BLaER1 (cell line): ENCODE measurements around the gene ASXL1.

Experiments
- H3K27ac ChIP-seq: shearing (Covaris generic); formaldehyde crosslinking; 2 replicates; pipeline ENCODE4 v1.8.1; 2022
- H3K27me3 ChIP-seq: shearing (Covaris generic); formaldehyde crosslinking; 2 replicates; pipeline ENCODE4 v1.8.1; 2022
- H3K36me3 ChIP-seq: shearing (Covaris generic); formaldehyde crosslinking; 2 replicates; pipeline ENCODE4 v1.8.1; 2022
- H3K4me1 ChIP-seq: shearing (Covaris generic); formaldehyde crosslinking; 2 replicates; pipeline ENCODE4 v1.8.1; 2022
- H3K4me2 ChIP-seq: shearing (Covaris generic); formaldehyde crosslinking; 2 replicates; pipeline ENCODE4 v1.8.1; 2022
- H3K4me3 ChIP-seq: shearing (Covaris generic); formaldehyde crosslinking; 2 replicates; pipeline ENCODE4 v1.8.1; 2022
- H3K9ac ChIP-seq: shearing (Covaris generic); formaldehyde crosslinking; 2 replicates; pipeline ENCODE4 v1.8.1; 2022
- H3K9me3 ChIP-seq: shearing (Covaris generic); formaldehyde crosslinking; 2 replicates; pipeline ENCODE4 v1.8.1; 2022
- H4K20me1 ChIP-seq: shearing (Covaris generic); formaldehyde crosslinking; 2 replicates; pipeline ENCODE4 v1.8.1; 2022
- Cebpa-rat ChIP-seq: shearing (Covaris generic); IDR thresholded peaks from 2 replicates; pipeline ENCODE4 v1.8.1; 2022

ASXL1 gene

DNA sequence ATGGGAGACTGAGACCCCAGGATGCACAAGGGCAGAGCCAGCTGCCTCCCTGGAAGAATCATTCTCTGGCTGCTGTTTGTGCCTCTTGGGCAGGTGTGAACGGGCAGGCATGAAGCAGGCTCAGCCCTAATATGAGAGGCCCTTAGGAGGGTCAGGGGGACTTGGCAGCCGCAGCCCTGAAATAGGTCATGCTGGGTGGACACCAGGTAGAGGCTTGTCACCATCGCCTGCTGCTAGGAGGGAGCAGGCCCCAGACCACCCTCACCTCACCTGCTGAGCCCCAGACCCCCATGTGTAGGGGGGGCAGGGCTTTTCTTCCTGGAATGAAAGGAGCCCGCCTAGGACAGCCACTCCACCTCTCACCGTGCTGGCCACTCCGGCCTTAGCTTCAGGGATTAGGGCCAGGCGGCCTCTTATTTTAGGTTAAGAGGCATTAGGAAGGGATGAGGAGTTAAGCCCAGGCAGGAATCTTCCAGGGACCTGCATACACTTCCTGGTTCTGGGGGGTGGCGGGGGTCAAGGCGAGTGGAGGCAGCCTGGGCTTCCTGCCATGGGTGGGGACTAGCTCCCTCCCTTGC, 92.4 kb downstream of the ASXL1 start:
- Histone ChIP-seq H3K9ac (no peak overlapping the region), H3K27me3 (no peaks in the 10 kb centered on the region), H4K20me1 (peaks cover 100% of the 10 kb centered on the region), H3K9me3 (no peaks in the 10 kb centered on the region), H3K4me1 (peaks cover 100% of the 10 kb centered on the region), H3K27ac (no peak overlapping the region; the same call in 1 of the 2 replicates), H3K4me3 (no peak overlapping the region), H3K4me2 (peak overlapping the region; percentile 29; the same call in 1 of the 2 replicates), H3K36me3 (peaks cover 94% of the 10 kb centered on the region)
- no peak for TF ChIP-seq Cebpa-rat

DNA sequence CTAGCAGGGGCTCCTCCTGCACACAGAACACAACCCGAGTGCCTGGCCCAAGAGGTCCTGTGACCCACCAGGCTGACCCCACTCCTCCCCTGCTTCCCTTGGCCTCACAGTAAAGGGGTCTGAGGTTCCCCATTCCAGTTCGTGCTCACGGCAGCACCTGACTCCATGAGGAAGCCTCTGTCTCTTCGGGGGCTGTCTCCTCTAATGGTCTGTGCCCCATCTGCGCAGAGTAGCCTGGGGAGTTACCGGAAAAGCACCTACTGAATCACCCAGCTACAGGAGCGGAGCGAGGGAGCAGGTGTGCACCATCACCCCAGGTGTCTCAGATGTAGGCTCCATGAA, 93.2 kb downstream of the ASXL1 start:
- H3K4me1 ChIP-seq = peaks cover 100% of the 10 kb centered on the region
- H3K9ac ChIP-seq = no peak overlapping the region
- H4K20me1 ChIP-seq = peaks cover 100% of the 10 kb centered on the region
- H3K36me3 ChIP-seq = peaks cover 97% of the 10 kb centered on the region
- H3K27me3 ChIP-seq = no peaks in the 10 kb centered on the region
- no peak for TF ChIP-seq Cebpa-rat
- no peak overlapping the region for H3K4me3 ChIP-seq
- H3K4me2 ChIP-seq = peak overlapping the region; percentile 89
- no peaks in the 10 kb centered on the region for H3K9me3 ChIP-seq
- H3K27ac ChIP-seq = no peak overlapping the region

DNA sequence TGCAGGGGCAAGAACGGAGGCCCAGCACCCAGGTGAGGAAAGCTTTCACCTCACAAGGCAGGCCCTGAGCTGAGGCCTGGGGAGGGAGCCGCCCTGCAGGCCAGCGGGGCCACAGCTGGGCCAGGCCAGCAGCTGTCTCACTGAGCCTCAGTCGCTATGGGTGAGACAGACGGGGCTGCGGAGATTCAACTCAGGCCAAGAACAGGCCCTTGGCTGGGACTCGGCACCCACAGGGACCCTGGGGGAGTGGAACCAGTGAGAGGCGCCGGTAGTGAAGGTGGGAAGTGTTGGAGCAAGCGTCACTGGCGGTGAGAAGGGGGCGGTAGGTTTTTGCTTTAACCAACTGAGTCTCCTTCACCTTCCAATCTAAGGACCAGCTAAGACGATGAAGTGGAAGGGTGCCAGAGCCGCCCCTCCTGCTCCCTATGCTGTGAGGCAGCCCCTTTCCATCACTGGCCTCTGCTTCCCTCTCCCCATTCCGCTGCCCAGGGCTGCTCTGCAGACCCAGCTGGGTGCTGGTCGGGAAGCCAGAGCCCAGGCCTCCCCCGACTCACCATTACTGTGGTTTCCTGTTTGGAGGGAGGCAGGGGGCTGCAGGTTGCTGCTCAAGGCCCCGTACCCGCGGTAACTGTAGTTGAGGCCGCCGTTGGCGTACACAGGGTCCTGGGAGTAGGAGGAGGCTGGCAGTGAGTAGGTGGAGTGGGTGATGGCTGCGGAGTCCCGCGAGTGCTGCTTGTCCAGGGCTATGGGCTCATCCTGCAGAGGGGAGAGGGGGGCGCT, 93.7 kb downstream of the ASXL1 start:
- Histone ChIP-seq H3K9ac (no peak overlapping the region), H3K36me3 (peaks cover 94% of the 10 kb centered on the region), H3K9me3 (no peaks in the 10 kb centered on the region), H3K27ac (peak overlapping the region; percentile 48; the same call in 1 of the 2 replicates), H3K4me1 (peaks cover 100% of the 10 kb centered on the region), H4K20me1 (peaks cover 100% of the 10 kb centered on the region), H3K4me3 (peak overlapping the region; percentile 10; the same call in 1 of the 2 replicates), H3K4me2 (peak overlapping the region; percentile 89), H3K27me3 (no peaks in the 10 kb centered on the region)
- TF ChIP-seq Cebpa-rat = no peak

DNA sequence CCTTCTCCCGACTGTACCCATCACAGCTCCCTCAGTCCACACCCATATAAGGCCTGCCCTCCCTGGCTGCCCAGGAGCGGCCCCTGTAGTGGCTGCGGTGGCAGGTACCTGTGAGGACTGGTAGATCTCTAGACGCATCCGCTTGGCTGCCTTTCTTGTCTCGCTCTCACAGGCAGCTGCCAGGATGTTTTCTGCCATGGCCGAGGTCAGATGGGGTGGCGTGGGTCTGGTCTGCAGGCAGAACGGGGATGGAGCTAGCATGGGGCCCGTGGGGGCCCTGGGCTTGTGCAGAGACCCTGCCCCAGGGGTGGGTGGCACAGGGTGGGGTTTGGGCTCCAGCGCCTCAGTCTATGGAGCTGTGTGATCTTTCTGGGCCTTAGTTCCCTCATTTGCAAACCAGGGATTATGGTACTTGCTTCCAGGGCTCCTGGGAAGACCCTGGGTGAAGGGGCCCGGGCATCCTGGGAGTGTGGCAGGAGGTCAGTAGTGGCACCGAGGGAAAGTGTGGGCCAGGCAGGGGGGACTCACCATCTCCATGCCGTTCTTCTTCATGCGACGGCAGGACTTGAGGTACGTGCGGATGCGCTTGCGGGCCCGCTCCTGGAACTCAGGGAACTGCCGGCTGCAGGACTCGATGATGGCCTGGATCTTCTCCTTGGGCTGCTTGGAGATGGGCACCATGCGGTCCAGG, 94.8 kb downstream of the ASXL1 start:
- H3K27ac ChIP-seq = 0 out of 2 replicates have a peak overlapping the region, but pooled peaks have one; percentile 48
- H3K4me3 ChIP-seq = peak overlapping the region; percentile 10; the same call in 1 of the 2 replicates
- no peak overlapping the region; the same call in 1 of the 2 replicates for H3K9ac ChIP-seq
- H3K9me3 ChIP-seq = no peaks in the 10 kb centered on the region
- no peak for TF ChIP-seq Cebpa-rat
- H4K20me1 ChIP-seq = peaks cover 100% of the 10 kb centered on the region
- H3K4me2 ChIP-seq = peak overlapping the region; percentile 89
- peaks cover 100% of the 10 kb centered on the region for H3K4me1 ChIP-seq
- peaks cover 84% of the 10 kb centered on the region for H3K36me3 ChIP-seq
- H3K27me3 ChIP-seq = no peaks in the 10 kb centered on the region

DNA sequence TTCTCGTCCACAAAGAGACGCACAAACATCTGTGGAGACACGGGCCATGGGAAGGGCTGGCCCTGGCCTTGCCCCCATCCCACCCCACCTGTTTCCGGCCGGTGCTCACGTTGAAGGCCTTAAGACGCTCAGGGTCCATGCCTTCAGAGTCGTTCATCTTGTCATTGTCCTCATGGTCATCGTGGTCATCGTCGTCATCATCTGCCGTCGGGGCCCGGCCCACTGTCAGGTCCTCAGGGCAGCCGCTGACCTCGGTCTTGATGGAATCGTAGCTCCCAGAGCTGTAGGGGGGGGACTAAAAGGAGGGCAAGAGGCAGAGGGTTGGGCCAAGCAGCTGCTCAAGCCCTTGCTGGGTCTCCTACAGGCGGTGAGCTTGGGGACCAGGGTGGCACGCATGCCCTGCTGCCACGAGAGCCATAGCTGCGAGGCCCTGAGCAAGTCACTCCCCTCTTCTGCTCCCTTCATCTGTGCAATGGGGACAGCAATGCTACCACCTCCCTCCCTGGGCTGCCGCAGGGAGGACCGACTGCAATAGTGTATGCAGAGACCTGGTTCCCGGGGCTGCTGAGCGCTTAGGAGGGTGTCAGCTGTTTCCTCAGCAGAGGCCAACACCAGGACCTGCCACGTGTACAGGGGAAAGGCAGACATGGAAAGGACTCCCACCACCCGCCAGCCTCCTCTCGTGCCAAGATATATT, 95.5 kb downstream of the ASXL1 start:
- H4K20me1 ChIP-seq = peaks cover 100% of the 10 kb centered on the region
- no peak for TF ChIP-seq Cebpa-rat
- no peak overlapping the region; the same call in 1 of the 2 replicates for H3K9ac ChIP-seq
- no peak overlapping the region for H3K27ac ChIP-seq
- peak overlapping the region; percentile 89 for H3K4me2 ChIP-seq
- H3K9me3 ChIP-seq = no peaks in the 10 kb centered on the region
- peaks cover 82% of the 10 kb centered on the region for H3K36me3 ChIP-seq
- H3K4me1 ChIP-seq = peaks cover 100% of the 10 kb centered on the region
- H3K4me3 ChIP-seq = no peak overlapping the region
- H3K27me3 ChIP-seq = no peaks in the 10 kb centered on the region

DNA sequence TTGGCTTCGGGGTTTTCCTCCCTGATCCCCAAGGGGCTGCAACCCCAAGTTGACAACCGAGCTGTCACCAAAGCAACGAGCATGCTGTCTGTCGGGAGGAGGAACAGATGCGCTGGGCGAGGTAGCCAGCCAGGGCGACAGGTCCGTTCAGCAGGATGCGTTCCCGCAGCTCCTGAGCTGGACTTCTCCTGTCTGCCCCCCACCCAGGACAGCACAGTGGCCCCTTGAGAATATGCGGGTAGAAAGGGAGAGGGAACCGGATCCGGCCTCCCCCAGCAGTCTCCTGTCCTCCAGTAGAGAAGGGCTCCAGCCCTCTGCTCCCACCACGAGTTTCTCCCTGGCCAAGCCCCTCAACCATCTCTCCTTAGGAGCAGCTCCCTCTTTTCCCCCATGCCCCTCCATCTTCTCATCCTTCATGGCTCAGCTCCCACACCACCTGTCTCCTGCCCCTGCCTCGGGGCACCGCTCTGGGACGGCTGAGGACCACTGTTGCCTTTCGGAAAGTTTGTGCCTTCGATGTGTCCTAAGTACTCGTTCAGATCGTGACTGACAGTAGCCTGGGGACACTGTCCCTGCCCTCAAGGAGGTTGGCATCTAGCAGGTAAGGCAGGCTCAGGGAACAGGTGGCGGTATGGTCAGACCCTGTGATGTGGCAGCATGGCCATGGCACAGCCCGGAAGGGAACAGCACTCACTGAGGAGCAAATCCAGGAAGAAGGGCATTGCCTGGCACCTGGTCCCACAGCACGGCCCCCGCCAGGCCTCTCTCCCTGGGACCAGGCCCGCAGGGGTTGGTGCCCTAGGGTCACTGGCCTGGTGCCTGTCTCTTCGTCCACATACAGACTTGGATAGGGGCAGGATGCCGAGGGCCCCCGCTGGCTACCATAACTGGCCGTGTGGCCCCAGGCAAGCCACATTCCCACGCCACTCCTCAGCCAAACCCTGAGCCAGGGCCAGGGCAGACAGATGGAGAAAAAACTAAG, 96.3 kb downstream of the ASXL1 start:
- Histone ChIP-seq H3K4me3 (no peak overlapping the region; the same call in 1 of the 2 replicates), H3K9me3 (no peaks in the 10 kb centered on the region), H3K36me3 (peaks cover 81% of the 10 kb centered on the region), H3K27ac (no peak overlapping the region), H3K4me2 (peak overlapping the region; percentile 89), H3K27me3 (no peaks in the 10 kb centered on the region), H4K20me1 (peaks cover 100% of the 10 kb centered on the region), H3K4me1 (peaks cover 95% of the 10 kb centered on the region), H3K9ac (peak overlapping the region; percentile 50)
- TF ChIP-seq Cebpa-rat = no peak

DNA sequence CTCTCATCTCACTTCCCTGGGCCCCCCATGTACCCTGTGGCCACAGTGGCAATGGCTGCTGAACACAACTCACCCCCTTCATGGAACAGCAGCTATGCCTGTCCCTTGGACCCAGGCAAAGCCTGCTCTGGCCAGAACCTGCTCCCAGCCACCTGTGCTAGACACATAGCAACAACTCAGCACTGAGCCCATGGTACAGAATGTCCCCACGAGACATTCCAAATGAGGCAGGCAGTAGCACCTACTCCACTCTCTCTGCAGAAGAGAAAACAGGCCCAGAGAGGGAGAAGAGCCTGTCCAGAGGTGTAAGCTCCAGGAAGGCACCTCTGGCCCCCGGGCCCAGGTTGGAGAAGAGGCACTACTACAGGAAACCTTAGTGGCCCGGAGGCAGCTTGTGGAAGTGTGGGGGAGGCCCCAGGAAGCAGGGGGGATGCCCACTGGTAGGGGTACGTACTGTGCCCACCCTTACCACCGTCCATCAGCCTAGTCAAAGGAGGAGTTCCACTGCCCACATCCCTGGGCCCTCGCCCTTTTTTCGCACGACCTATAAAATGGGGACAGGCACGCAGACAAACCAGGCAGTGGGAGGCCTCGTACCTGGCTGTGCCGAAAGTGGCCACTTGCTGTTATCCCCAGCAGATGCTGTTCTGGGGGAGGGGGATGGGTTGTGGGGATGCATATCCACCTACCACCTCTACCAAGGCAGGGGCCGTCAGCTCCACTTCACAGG, 97.2 kb downstream of the ASXL1 start:
- H4K20me1 ChIP-seq = peaks cover 100% of the 10 kb centered on the region
- no peak overlapping the region for H3K27ac ChIP-seq
- TF ChIP-seq Cebpa-rat = no peak
- H3K9ac ChIP-seq = peak overlapping the region; percentile 50
- peak overlapping the region; percentile 89 for H3K4me2 ChIP-seq
- peaks cover 81% of the 10 kb centered on the region for H3K36me3 ChIP-seq
- H3K27me3 ChIP-seq = no peaks in the 10 kb centered on the region
- H3K9me3 ChIP-seq = no peaks in the 10 kb centered on the region
- no peak overlapping the region for H3K4me3 ChIP-seq
- H3K4me1 ChIP-seq = peaks cover 86% of the 10 kb centered on the region
